Measurements from ENCODE around the gene TBX2.

The TBX2 gene

GRCh38 chr17:61368832-61369450 lies 30.7 kb upstream of the TBX2 start:
- no peak for DNase-seq (ENCODE audit: low read depth)

GRCh38 chr17:61369751-61370150 lies 29.9 kb upstream of the TBX2 start:
- DNase-seq (ENCODE audit: low read depth), result no peak

GRCh38 chr17:61371179-61371578 lies 28.5 kb upstream of the TBX2 start:
- no peak for DNase-seq (ENCODE audit: low read depth)

- DNase-seq (ENCODE audit: low read depth), result no peak
These were observed 28.0 kb upstream of the TBX2 start for GRCh38 chr17:61371606-61372005.

GRCh38 chr17:61372436-61372835 lies 27.2 kb upstream of the TBX2 start:
- no peak for DNase-seq (ENCODE audit: low read depth)

GRCh38 chr17:61376931-61377838 lies 22.5 kb upstream of the TBX2 start:
- DNase-seq (ENCODE audit: low read depth), result no peak

GRCh38 chr17:61378658-61379456 lies 20.8 kb upstream of the TBX2 start:
- no peak for DNase-seq (ENCODE audit: low read depth)

- DNase-seq (ENCODE audit: low read depth), result no peak
These were observed 20.0 kb upstream of the TBX2 start for GRCh38 chr17:61379457-61380216.

- DNase-seq (ENCODE audit: low read depth), result no peak
These were observed 19.3 kb upstream of the TBX2 start for GRCh38 chr17:61380217-61380835.

GRCh38 chr17:61380836-61381525 lies 18.7 kb upstream of the TBX2 start:
- DNase-seq (ENCODE audit: low read depth), result no peak

- no peak for DNase-seq (ENCODE audit: low read depth)
These were observed 18.1 kb upstream of the TBX2 start for GRCh38 chr17:61381537-61381936.

GRCh38 chr17:61382796-61383688 lies 16.6 kb upstream of the TBX2 start:
- no peak for DNase-seq (ENCODE audit: low read depth)

- DNase-seq (ENCODE audit: low read depth), result no peak
These were observed 15.9 kb upstream of the TBX2 start for GRCh38 chr17:61383689-61384201.

GRCh38 chr17:61384354-61384691 lies 15.3 kb upstream of the TBX2 start:
- no peak for DNase-seq (ENCODE audit: low read depth)

GRCh38 chr17:61384692-61385576 lies 14.7 kb upstream of the TBX2 start:
- DNase-seq (ENCODE audit: low read depth), result no peak

- no peak for DNase-seq (ENCODE audit: low read depth)
These were observed 13.9 kb upstream of the TBX2 start for GRCh38 chr17:61385577-61386236.

GRCh38 chr17:61386251-61386650 lies 13.4 kb upstream of the TBX2 start:
- DNase-seq (ENCODE audit: low read depth), result no peak

GRCh38 chr17:61387011-61387410 lies 12.6 kb upstream of the TBX2 start:
- no peak for DNase-seq (ENCODE audit: low read depth)

All from stimulated activated CD8-positive, alpha-beta memory T cell treated with anti-CD3 and anti-CD28 coated beads, Interleukin-4, amount 100 ng/mL, for 24 hours (primary cell).